ENCODE data around the gene TNNT3.

The TNNT3 gene

GRCh38 chr11:1924646-1925372, 5.3 kb downstream of the TNNT3 start:
- in situ Hi-C loops (cut with HindIII; ENCODE audit: low sequenced_read_pairs): no loop called here
- no peak for TF ChIP-seq CTCF (IDR thresholded peaks at IDR 0.05; ENCODE audit: low read depth, low read length, missing control alignments)
- no peak overlapping the region for H3K4me3 ChIP-seq (ENCODE audit: low read depth, low read length)
- DNase-seq (ENCODE audit: low read depth): no peak

- H3K4me3 ChIP-seq (ENCODE audit: low read depth, low read length): no peak overlapping the region
- in situ Hi-C loops (cut with HindIII; ENCODE audit: low sequenced_read_pairs): no loop called here
- DNase-seq (ENCODE audit: low read depth): no peak
- no peak for TF ChIP-seq CTCF (IDR thresholded peaks at IDR 0.05; ENCODE audit: low read depth, low read length, missing control alignments)
These were observed 6.1 kb downstream of the TNNT3 start for GRCh38 chr11:1925373-1926155.

- TF ChIP-seq CTCF (IDR thresholded peaks at IDR 0.05; ENCODE audit: low read depth, low read length, missing control alignments): no peak
- in situ Hi-C loops (cut with HindIII; ENCODE audit: low sequenced_read_pairs): no loop called here
- no peak for DNase-seq (ENCODE audit: low read depth)
- H3K4me3 ChIP-seq (ENCODE audit: low read depth, low read length): no peak overlapping the region
These were observed 6.9 kb downstream of the TNNT3 start for GRCh38 chr11:1926156-1927025.

- no peak for DNase-seq (ENCODE audit: low read depth)
- no peak for TF ChIP-seq CTCF (IDR thresholded peaks at IDR 0.05; ENCODE audit: low read depth, low read length, missing control alignments)
- H3K4me3 ChIP-seq (ENCODE audit: low read depth, low read length): no peak overlapping the region
- in situ Hi-C loops (cut with HindIII; ENCODE audit: low sequenced_read_pairs): no loop called here
These were observed 7.7 kb downstream of the TNNT3 start for GRCh38 chr11:1927026-1927847.

- in situ Hi-C loops (cut with HindIII; ENCODE audit: low sequenced_read_pairs): no loop called here
- no peak for TF ChIP-seq CTCF (IDR thresholded peaks at IDR 0.05; ENCODE audit: low read depth, low read length, missing control alignments)
These were observed 8.5 kb downstream of the TNNT3 start for GRCh38 chr11:1927848-1928469.

More at GRCh38 chr11:1927848-1928469, 8.5 kb downstream of the TNNT3 start:
- no peak overlapping the region for H3K4me3 ChIP-seq (ENCODE audit: low read depth, low read length)
- no peak for DNase-seq (ENCODE audit: low read depth)
